Activated CD4-positive, alpha-beta T cell treated with anti-CD3 and anti-CD28 coated beads, Interleukin-2, amount 50 U/mL, for 1 hour (primary cell): ENCODE measurements around the gene RASAL2.
A peak's percentile ranks its signal among the peaks of the same experiment; 100 is the strongest.
"Not testable (repeated sequence)": the region's sequence is repeated elsewhere in the genome, so short reads cannot be mapped to it uniquely, and the experiment has no call there.

ENCODE experiments used
- DNase-seq: peaks from one replicate; pipeline ENCODE4 v3.0.0-alpha.2; 2020

Gene RASAL2

GRCh38 chr1:178072326-178072725, 21.6 kb upstream of the RASAL2 start:
- DNase-seq = no peak

- DNase-seq = no peak
Measured at GRCh38 chr1:178075333-178075732, 18.6 kb upstream of the RASAL2 start.

- DNase-seq = no peak
Measured at GRCh38 chr1:178076607-178077006, 17.3 kb upstream of the RASAL2 start.

- no peak for DNase-seq
Measured at GRCh38 chr1:178077917-178078316, 16.0 kb upstream of the RASAL2 start.

- no peak for DNase-seq
Measured at GRCh38 chr1:178086294-178086693, 7.6 kb upstream of the RASAL2 start.

GRCh38 chr1:178086766-178087165, 7.1 kb upstream of the RASAL2 start:
- no peak for DNase-seq

GRCh38 chr1:178088651-178089050, 5.3 kb upstream of the RASAL2 start:
- no peak for DNase-seq

- not testable (repeated sequence) for DNase-seq
Measured at GRCh38 chr1:178091454-178091853, 2.5 kb upstream of the RASAL2 start.

GRCh38 chr1:178091986-178092745, 1.7 kb upstream of the RASAL2 start:
- DNase-seq = no peak

GRCh38 chr1:178092878-178093493, 918 bp upstream of the RASAL2 start:
- DNase-seq = no peak

- DNase-seq = peak; percentile 18
Measured at GRCh38 chr1:178093494-178093950, 382 bp upstream of the RASAL2 start.

GRCh38 chr1:178094739-178095645, 1.1 kb downstream of the RASAL2 start:
- no peak for DNase-seq

- no peak for DNase-seq
Measured at GRCh38 chr1:178096421-178096820, 2.5 kb downstream of the RASAL2 start.

GRCh38 chr1:178098262-178098661, 4.4 kb downstream of the RASAL2 start:
- DNase-seq = no peak

GRCh38 chr1:178101266-178101630, 7.3 kb downstream of the RASAL2 start:
- no peak for DNase-seq

GRCh38 chr1:178101654-178102053, 7.8 kb downstream of the RASAL2 start:
- no peak for DNase-seq

GRCh38 chr1:178102218-178102617, 8.3 kb downstream of the RASAL2 start:
- no peak for DNase-seq

- no peak for DNase-seq
Measured at GRCh38 chr1:178107823-178108222, 13.9 kb downstream of the RASAL2 start.

- DNase-seq = no peak
Measured at GRCh38 chr1:178109348-178110143, 15.6 kb downstream of the RASAL2 start.

GRCh38 chr1:178115260-178115659, 21.4 kb downstream of the RASAL2 start:
- no peak for DNase-seq

GRCh38 chr1:178118524-178118923, 24.6 kb downstream of the RASAL2 start:
- no peak for DNase-seq

- DNase-seq = no peak
Measured at GRCh38 chr1:178119628-178120027, 25.7 kb downstream of the RASAL2 start.

- DNase-seq = no peak
Measured at GRCh38 chr1:178120088-178120487, 26.2 kb downstream of the RASAL2 start.
